Upper lobe of left lung (tissue), 4 donors: Measurements from ENCODE around the gene AJAP1.

ENCODE experiments used
- CTCF ChIP-seq, 6 experiments: fragments of 450-650 bp in 4 of 6; fragments of 200-600 bp in 2 of 6; sonication (generic) in 2 of 6; IDR thresholded peaks; one replicate each; pipeline ENCODE4 v1.5.1; 2016 to 2019; ENCODE audit warnings: antibody characterized with exemption in 6 of 6
- EP300 ChIP-seq, 4 donors: sonication (generic); formaldehyde crosslinking; IDR thresholded peaks; one replicate each; pipeline ENCODE4 v1.5.1; 2017; ENCODE audit warnings: antibody characterized with exemption in 4 of 4, control low read depth in 2 of 4
- POLR2A ChIP-seq, 4 donors: fragments of 450-650 bp; IDR thresholded peaks; one replicate each; pipeline ENCODE4 v1.5.1; 2016 to 2017; ENCODE audit warnings: antibody characterized with exemption in 4 of 4, mild to moderate bottlenecking in 2 of 4
- POLR2AphosphoS5 ChIP-seq, 2 donors: sonication (generic); formaldehyde crosslinking; IDR thresholded peaks; one replicate each; pipeline ENCODE4 v1.5.1; 2017; ENCODE audit warnings: antibody characterized with exemption in 2 of 2

GRCh38 chr1:4711416-4712275, 57.2 kb downstream of the AJAP1 start:
- TF ChIP-seq CTCF (IDR thresholded peaks at IDR 0.05) (no peak), EP300 (IDR thresholded peaks at IDR 0.05) (no peak), POLR2AphosphoS5 (IDR thresholded peaks at IDR 0.05) (no peak), POLR2A (IDR thresholded peaks at IDR 0.05) (no peak)
